Prostate gland (tissue), 2 donors: ENCODE data around the gene SGSM1. TPM values are rescaled to one million over a fixed set of nuclear protein-coding genes. Genes with fewer than 3 reads are reported as not detected.

Experiments
- DNase-seq: peaks from one replicate; pipeline ENCODE4 v3.0.0-alpha.2; 2019; ENCODE audit warnings: low spot score
- H3K27ac ChIP-seq, 2 donors: fragments of 200-600 bp; sonication (generic); 2 replicates each; pipeline ENCODE4 v1.5.1; 2017 to 2019
- H3K27me3 ChIP-seq: fragments of 200-600 bp; sonication (generic); replicated peaks from 2 replicates; pipeline ENCODE4 v1.5.1; 2019; ENCODE audit not compliant: insufficient read depth
- H3K36me3 ChIP-seq, 2 donors: fragments of 200-600 bp; sonication (generic); 1 replicate in 1 of 2; 2 replicates in 1 of 2; pipeline versions ENCODE4 v1.5.1 to v1.8.1; 2017 to 2019
- H3K4me1 ChIP-seq: fragments of 200-600 bp; sonication (generic); replicated peaks from 2 replicates; pipeline ENCODE4 v1.5.1; 2019
- H3K4me3 ChIP-seq, 2 donors: fragments of 200-600 bp; sonication (generic); 2 replicates each; pipeline ENCODE4 v1.5.1; 2017 to 2019
- H3K9me3 ChIP-seq: fragments of 200-600 bp; sonication (generic); 2 replicates; pipeline ENCODE4 v1.5.1; 2017
- CTCF ChIP-seq, 4 experiments: fragments of 200-600 bp in 2 of 4; fragments of 450-650 bp in 2 of 4; sonication (generic) in 2 of 4; IDR thresholded peaks; 1 replicate in 3 of 4; 2 replicates in 1 of 4; pipeline ENCODE4 v1.5.1; 2016 to 2019; ENCODE audit warnings: antibody characterized with exemption in 4 of 4, mild to moderate bottlenecking in 2 of 4, moderate library complexity in 2 of 4
- POLR2A ChIP-seq: fragments of 450-650 bp; IDR thresholded peaks from one replicate; pipeline ENCODE4 v1.6.1; 2016; ENCODE audit warnings: antibody characterized with exemption, mild to moderate bottlenecking
- POLR2AphosphoS5 ChIP-seq: sonication (generic); formaldehyde crosslinking; IDR thresholded peaks from one replicate; pipeline ENCODE4 v1.6.1; 2017; ENCODE audit warnings: antibody characterized with exemption
- WGBS: methylation state at CpG from one replicate; pipeline ENCODE4 v1.1.5; 2018; 5-methylcytosine and 5-hydroxymethylcytosine counted together
- intact Hi-C: fragments of 100-400 bp; cut with DNase I; formaldehyde crosslinking; loops from one replicate; pipeline ENCODE4 v1.14.2; 2022
- total RNA-seq, 2 donors: library from RNA; depleted of rRNA; stranded (reverse); fragments of >200 nt; gene quantifications; one replicate each; pipeline ENCODE4 v1.1.0, GENCODE V29; 2016

The SGSM1 gene
- total RNA-seq, 2 donors from 2014 or later: 4.1 to 7.7 TPM

- TF ChIP-seq CTCF (IDR thresholded peaks at IDR 0.05): no peak
- H3K4me1 ChIP-seq: no peaks in the 10 kb centered on the region
- H3K4me3 ChIP-seq: no peak overlapping the region
- intact Hi-C loops: no loop called here
- no peak for DNase-seq
- H3K36me3 ChIP-seq: no peaks in the 10 kb centered on the region
- H3K27ac ChIP-seq: no peak overlapping the region
- WGBS: 82% methylated on average over 9 of the region's 9 CpGs
- no peaks in the 10 kb centered on the region for H3K27me3 ChIP-seq
- H3K9me3 ChIP-seq: no peaks in the 10 kb centered on the region
Observed at GRCh38 chr22:24823787-24824186, 17.8 kb downstream of the SGSM1 start.

GRCh38 chr22:24824250-24824649 lies 18.2 kb downstream of the SGSM1 start:
- 94% methylated on average over 3 of the region's 3 CpGs for WGBS
- Histone ChIP-seq H3K27me3 (no peaks in the 10 kb centered on the region), H3K4me1 (no peaks in the 10 kb centered on the region), H3K36me3 (no peaks in the 10 kb centered on the region), H3K4me3 (no peak overlapping the region), H3K9me3 (no peaks in the 10 kb centered on the region), H3K27ac (no peak overlapping the region)
- intact Hi-C loops: no loop called here
- TF ChIP-seq CTCF (IDR thresholded peaks at IDR 0.05) (no peak), POLR2A (no peak), POLR2AphosphoS5 (no peak)
- DNase-seq: no peak

- no peaks in the 10 kb centered on the region for H3K4me1 ChIP-seq
- TF ChIP-seq CTCF (IDR thresholded peaks at IDR 0.05) (no peak), POLR2A (no peak), POLR2AphosphoS5 (no peak)
- no peaks in the 10 kb centered on the region for H3K36me3 ChIP-seq
- no peaks in the 10 kb centered on the region for H3K27me3 ChIP-seq
- no peak overlapping the region for H3K27ac ChIP-seq
- intact Hi-C loops: no loop called here
- 93% methylated on average over 4 of the region's 4 CpGs for WGBS
- no peak overlapping the region for H3K4me3 ChIP-seq
- DNase-seq: no peak
- no peaks in the 10 kb centered on the region for H3K9me3 ChIP-seq
Observed at GRCh38 chr22:24824915-24825314, 18.9 kb downstream of the SGSM1 start.

- Histone ChIP-seq H3K4me1 (no peaks in the 10 kb centered on the region), H3K9me3 (no peaks in the 10 kb centered on the region), H3K36me3 (no peaks in the 10 kb centered on the region), H3K27ac (no peak overlapping the region), H3K4me3 (no peak overlapping the region), H3K27me3 (no peaks in the 10 kb centered on the region)
- intact Hi-C loops: no loop called here
- TF ChIP-seq POLR2AphosphoS5: no peak
- no peak for TF ChIP-seq CTCF (IDR thresholded peaks at IDR 0.05)
- no peak for TF ChIP-seq POLR2A
- DNase-seq: no peak
- WGBS: 82% methylated on average over 7 of the region's 7 CpGs
Observed at GRCh38 chr22:24826710-24827285, 20.8 kb downstream of the SGSM1 start.

- intact Hi-C loops: no loop called here
- Histone ChIP-seq H3K27me3 (no peaks in the 10 kb centered on the region), H3K36me3 (no peaks in the 10 kb centered on the region), H3K27ac (no peak overlapping the region), H3K4me1 (no peaks in the 10 kb centered on the region), H3K9me3 (no peaks in the 10 kb centered on the region), H3K4me3 (no peak overlapping the region)
- WGBS: 65% methylated on average over 9 of the region's 9 CpGs
- TF ChIP-seq POLR2A: no peak
- no peak for TF ChIP-seq POLR2AphosphoS5
- TF ChIP-seq CTCF (IDR thresholded peaks at IDR 0.05): no peak
- no peak for DNase-seq
Observed at GRCh38 chr22:24827296-24827695, 21.3 kb downstream of the SGSM1 start.
